Chondrocyte (in vitro differentiated cells): Measurements from ENCODE around the gene PUS3. TPM values are rescaled to one million over a fixed set of nuclear protein-coding genes. Genes with fewer than 3 reads are reported as not detected.

ENCODE experiments used
- DNase-seq: peaks from one replicate; pipeline ENCODE4 v3.0.0; 2021; ENCODE audit warnings: mixed read lengths, low spot score
- H3K27ac Mint-ChIP-seq: one replicate; pipeline ENCODE4 v1.8.0; 2021; ENCODE audit warnings: mild to moderate bottlenecking, moderate library complexity, mixed read lengths; ENCODE audit not compliant: unreplicated experiment
- H3K27me3 Mint-ChIP-seq: 2 replicates; pipeline ENCODE4 v1.8.0; 2021; ENCODE audit warnings: low read depth, mixed read lengths
- H3K36me3 Mint-ChIP-seq: 2 replicates; pipeline ENCODE4 v1.8.0; 2021; ENCODE audit warnings: low read depth, mixed read lengths
- H3K4me1 Mint-ChIP-seq: 2 replicates; pipeline ENCODE4 v1.8.0; 2021; ENCODE audit warnings: low read depth, mild to moderate bottlenecking, mixed read lengths
- H3K4me3 Mint-ChIP-seq: one replicate; pipeline ENCODE4 v1.8.0; 2021; ENCODE audit warnings: mild to moderate bottlenecking, moderate library complexity, mixed read lengths; ENCODE audit not compliant: unreplicated experiment
- H3K9me3 Mint-ChIP-seq: 2 replicates; pipeline ENCODE4 v1.8.0; 2021; ENCODE audit warnings: low read depth, mixed read lengths
- CTCF ChIP-seq: fragments of 200-600 bp; sonication (generic); IDR thresholded peaks from 2 replicates; pipeline ENCODE4 v1.5.0; 2021; ENCODE audit warnings: antibody characterized with exemption, mild to moderate bottlenecking, moderate library complexity
- total RNA-seq: library from RNA; stranded (reverse); gene quantifications from 3 replicates; pipeline ENCODE4 v1.2.1, GENCODE V29; 2021

The PUS3 gene
- total RNA-seq, 1 donor from 2014 or later, result 10.0 TPM

- H3K36me3 Mint-ChIP-seq, result no peaks in the 10 kb centered on the region
- H3K27me3 Mint-ChIP-seq, result peaks cover 9% of the 10 kb centered on the region
- H3K27ac Mint-ChIP-seq, result no peak overlapping the region
- DNase-seq, result no peak
- no peaks in the 10 kb centered on the region for H3K4me1 Mint-ChIP-seq
- H3K9me3 Mint-ChIP-seq, result no peaks in the 10 kb centered on the region
- TF ChIP-seq CTCF, result no peak
- H3K4me3 Mint-ChIP-seq, result no peak overlapping the region
Measured at GRCh38 chr11:125934473-125934872, 31.5 kb upstream of the PUS3 start.

GRCh38 chr11:125933030-125933813, 30.2 kb upstream of the PUS3 start:
- Mint-ChIP-seq H3K27ac (no peak overlapping the region), H3K4me3 (no peak overlapping the region), H3K4me1 (no peaks in the 10 kb centered on the region), H3K36me3 (no peaks in the 10 kb centered on the region), H3K9me3 (no peaks in the 10 kb centered on the region), H3K27me3 (peaks cover 14% of the 10 kb centered on the region)
- no peak for DNase-seq
- no peak for TF ChIP-seq CTCF

GRCh38 chr11:125932301-125932700, 29.3 kb upstream of the PUS3 start:
- TF ChIP-seq CTCF, result no peak
- Mint-ChIP-seq H3K4me3 (no peak overlapping the region), H3K27me3 (peaks cover 14% of the 10 kb centered on the region), H3K36me3 (no peaks in the 10 kb centered on the region), H3K27ac (no peak overlapping the region), H3K4me1 (no peaks in the 10 kb centered on the region), H3K9me3 (no peaks in the 10 kb centered on the region)
- no peak for DNase-seq

GRCh38 chr11:125931668-125932067, 28.7 kb upstream of the PUS3 start:
- no peak for TF ChIP-seq CTCF
- no peak for DNase-seq
- Mint-ChIP-seq H3K36me3 (no peaks in the 10 kb centered on the region), H3K4me1 (no peaks in the 10 kb centered on the region), H3K9me3 (no peaks in the 10 kb centered on the region), H3K4me3 (no peak overlapping the region), H3K27ac (no peak overlapping the region), H3K27me3 (peaks cover 19% of the 10 kb centered on the region)

GRCh38 chr11:125931116-125931515, 28.1 kb upstream of the PUS3 start:
- Mint-ChIP-seq H3K4me1 (no peaks in the 10 kb centered on the region), H3K27ac (no peak overlapping the region), H3K27me3 (peaks cover 21% of the 10 kb centered on the region), H3K36me3 (no peaks in the 10 kb centered on the region), H3K9me3 (no peaks in the 10 kb centered on the region), H3K4me3 (no peak overlapping the region)
- DNase-seq, result no peak
- TF ChIP-seq CTCF, result no peak
